ENCODE results near the gene TMEM202. TPM values are rescaled to one million over a fixed set of nuclear protein-coding genes. Genes with fewer than 3 reads are reported as not detected.

Gene TMEM202
- total and polyA plus RNA-seq, 2 of the 4 experiments (the other 2 are of a cell fraction), result not detected

DNA sequence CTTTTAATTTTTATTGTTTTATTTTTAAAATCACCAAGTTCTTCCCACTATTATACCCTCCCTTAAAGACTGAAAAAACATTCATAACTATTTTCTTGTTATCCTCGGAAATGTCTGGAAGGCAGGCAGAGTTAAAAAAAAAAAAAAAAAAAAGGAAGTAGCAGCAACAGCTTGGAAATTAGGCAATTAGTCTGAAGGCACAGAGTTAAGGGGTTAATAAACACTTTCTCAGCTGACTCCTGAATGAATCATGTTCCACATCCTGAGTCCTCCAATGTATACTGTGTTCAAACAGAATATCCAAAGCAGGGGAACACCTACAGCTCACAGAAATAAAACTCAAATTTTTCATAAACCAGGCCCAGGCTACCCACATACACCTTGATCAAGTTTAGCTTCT is 28.1 kb upstream of the TMEM202 start:
- no peak overlapping the region for H3K4me2 ChIP-seq (ENCODE audit: low read depth, low read length)
- TF ChIP-seq BHLHE40 (IDR thresholded peaks at IDR 0.05; ENCODE audit: low read depth, low read length), result no peak
- no peak for TF ChIP-seq MAFK (IDR thresholded peaks at IDR 0.05; ENCODE audit: low read depth, low read length)
- no peak for TF ChIP-seq FOS (IDR thresholded peaks at IDR 0.05; ENCODE audit: low read depth, low read length)
- TF ChIP-seq RFX5 (IDR thresholded peaks at IDR 0.05; ENCODE audit: low read depth, low read length), result no peak
- TF ChIP-seq, protein P1, sequence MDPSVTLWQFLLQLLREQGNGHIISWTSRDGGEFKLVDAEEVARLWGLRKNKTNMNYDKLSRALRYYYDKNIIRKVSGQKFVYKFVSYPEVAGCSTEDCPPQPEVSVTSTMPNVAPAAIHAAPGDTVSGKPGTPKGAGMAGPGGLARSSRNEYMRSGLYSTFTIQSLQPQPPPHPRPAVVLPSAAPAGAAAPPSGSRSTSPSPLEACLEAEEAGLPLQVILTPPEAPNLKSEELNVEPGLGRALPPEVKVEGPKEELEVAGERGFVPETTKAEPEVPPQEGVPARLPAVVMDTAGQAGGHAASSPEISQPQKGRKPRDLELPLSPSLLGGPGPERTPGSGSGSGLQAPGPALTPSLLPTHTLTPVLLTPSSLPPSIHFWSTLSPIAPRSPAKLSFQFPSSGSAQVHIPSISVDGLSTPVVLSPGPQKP (IDR thresholded peaks at IDR 0.05; ENCODE audit: borderline replicate concordance, low read depth, low read length), result no peak
- TF ChIP-seq NFE2L2 (IDR thresholded peaks at IDR 0.05; ENCODE audit: low read depth, low read length), result no peak
- no peak for TF ChIP-seq SMC3 (IDR thresholded peaks at IDR 0.05; ENCODE audit: low read depth, low read length)
- TF ChIP-seq, protein P2, sequence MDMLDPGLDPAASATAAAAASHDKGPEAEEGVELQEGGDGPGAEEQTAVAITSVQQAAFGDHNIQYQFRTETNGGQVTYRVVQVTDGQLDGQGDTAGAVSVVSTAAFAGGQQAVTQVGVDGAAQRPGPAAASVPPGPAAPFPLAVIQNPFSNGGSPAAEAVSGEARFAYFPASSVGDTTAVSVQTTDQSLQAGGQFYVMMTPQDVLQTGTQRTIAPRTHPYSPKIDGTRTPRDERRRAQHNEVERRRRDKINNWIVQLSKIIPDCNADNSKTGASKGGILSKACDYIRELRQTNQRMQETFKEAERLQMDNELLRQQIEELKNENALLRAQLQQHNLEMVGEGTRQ (IDR thresholded peaks at IDR 0.05; ENCODE audit: low read depth, low read length), result no peak
- TF ChIP-seq CEBPB (IDR thresholded peaks at IDR 0.05; ENCODE audit: low read depth, low read length), result no peak
- TF ChIP-seq, protein P3, sequence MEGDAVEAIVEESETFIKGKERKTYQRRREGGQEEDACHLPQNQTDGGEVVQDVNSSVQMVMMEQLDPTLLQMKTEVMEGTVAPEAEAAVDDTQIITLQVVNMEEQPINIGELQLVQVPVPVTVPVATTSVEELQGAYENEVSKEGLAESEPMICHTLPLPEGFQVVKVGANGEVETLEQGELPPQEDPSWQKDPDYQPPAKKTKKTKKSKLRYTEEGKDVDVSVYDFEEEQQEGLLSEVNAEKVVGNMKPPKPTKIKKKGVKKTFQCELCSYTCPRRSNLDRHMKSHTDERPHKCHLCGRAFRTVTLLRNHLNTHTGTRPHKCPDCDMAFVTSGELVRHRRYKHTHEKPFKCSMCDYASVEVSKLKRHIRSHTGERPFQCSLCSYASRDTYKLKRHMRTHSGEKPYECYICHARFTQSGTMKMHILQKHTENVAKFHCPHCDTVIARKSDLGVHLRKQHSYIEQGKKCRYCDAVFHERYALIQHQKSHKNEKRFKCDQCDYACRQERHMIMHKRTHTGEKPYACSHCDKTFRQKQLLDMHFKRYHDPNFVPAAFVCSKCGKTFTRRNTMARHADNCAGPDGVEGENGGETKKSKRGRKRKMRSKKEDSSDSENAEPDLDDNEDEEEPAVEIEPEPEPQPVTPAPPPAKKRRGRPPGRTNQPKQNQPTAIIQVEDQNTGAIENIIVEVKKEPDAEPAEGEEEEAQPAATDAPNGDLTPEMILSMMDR (conservative IDR thresholded peaks at IDR 0.05; ENCODE audit: low read depth, low read length), result no peak
- no peak for TF ChIP-seq MAZ (IDR thresholded peaks at IDR 0.05; ENCODE audit: borderline replicate concordance, low read depth, low read length)
- no peak for TF ChIP-seq CHD1 (IDR thresholded peaks at IDR 0.05; ENCODE audit: low read depth, low read length)
- TF ChIP-seq MXI1 (IDR thresholded peaks at IDR 0.05; ENCODE audit: borderline replicate concordance, low read depth, low read length), result no peak
- no peak for TF ChIP-seq RAD21 (IDR thresholded peaks at IDR 0.05; ENCODE audit: low read length)
- TF ChIP-seq POLR2A (IDR thresholded peaks at IDR 0.05; ENCODE audit: low read depth, low read length), result no peak
- TF ChIP-seq RCOR1 (IDR thresholded peaks at IDR 0.05; ENCODE audit: insufficient replicate concordance, low read length), result no peak
- no peak overlapping the region for H3K27ac ChIP-seq (ENCODE audit: insufficient read depth, low read length)
- H2AFZ ChIP-seq (replicated peaks; ENCODE audit: low read length, poor library complexity), result no peak overlapping the region
- 0 out of 2 replicates have a peak, but pooled peaks have one; percentile 44 for ATAC-seq (ENCODE audit: low read depth)
- no peak overlapping the region for H2AK9ac ChIP-seq (replicated peaks; ENCODE audit: low read depth, low read length, poor library complexity)
- no peak overlapping the region for H3K4ac ChIP-seq (ENCODE audit: low read depth, low read length)
- no peaks in the 10 kb centered on the region for H3K27me3 ChIP-seq (ENCODE audit: control insufficient read depth, insufficient read depth, low read length)
- CTCF ChIA-PET, result interaction anchor here (0.6 to 0.7 kb wide), 2 partner anchors 16 to 21 kb away, joined by 3 to 4 read pairs; no protein-coding TSS in a partner anchor
- no peak overlapping the region for H3K18ac ChIP-seq (ENCODE audit: low read depth, low read length)
- no peak overlapping the region for H3K4me3 ChIP-seq (ENCODE audit: insufficient read depth, low read depth, low read length)
- dilution Hi-C loops (cut with HindIII; ENCODE audit: low sequenced_read_pairs, unreplicated experiment) (no loop called here), in situ Hi-C loops (cut with MboI; ENCODE audit: low sequenced_read_pairs) (no loop called here), intact Hi-C loops (cut with micrococcal nuclease) (no loop called here)
- H3K9me3 ChIP-seq (ENCODE audit: control insufficient read depth, insufficient read depth, low read length), result no peaks in the 10 kb centered on the region
- H3K14ac ChIP-seq (replicated peaks; ENCODE audit: low read depth, low read length), result no peak overlapping the region
- peaks cover 31 to 68% of the 10 kb centered on the region in 2 experiments for H3K79me1 ChIP-seq (ENCODE audit: low read depth in 1 of 2, low read length in 2 of 2)
- H3K9ac ChIP-seq (ENCODE audit: low read depth, low read length), result no peak overlapping the region
- no peak overlapping the region for H2BK5ac ChIP-seq (ENCODE audit: low read depth, low read length, poor library complexity, severe bottlenecking)
- no peaks in the 10 kb centered on the region for H3K4me1 ChIP-seq (ENCODE audit: control insufficient read depth, insufficient read depth, low read length)
- H3K36me3 ChIP-seq (ENCODE audit: control insufficient read depth, insufficient read depth, low read length), result peaks cover 3% of the 10 kb centered on the region; the same call in 1 of the 2 replicates
- no peak overlapping the region for H2BK20ac ChIP-seq (ENCODE audit: low read depth, low read length)
- BruUV-seq (replicated peaks), result no TSS peak
- H4K20me1 ChIP-seq (ENCODE audit: insufficient read depth, low read length), result peaks cover 13% of the 10 kb centered on the region; the same call in 1 of the 2 replicates
- WGBS, 2 experiments (ENCODE audit: extremely low coverage in 2 of 2, insufficient read length in 1 of 2), result no CpG with 5 or more reads among the region's 1 CpG
- DNase-seq, result no peak
- no peak overlapping the region for H2BK15ac ChIP-seq (ENCODE audit: low read depth, low read length)
- POLR2A ChIA-PET (ENCODE audit: unreplicated experiment), result no interaction called here
- H3K23ac ChIP-seq (ENCODE audit: low read depth, low read length), result no peak overlapping the region
- no peak overlapping the region for H2AK5ac ChIP-seq (ENCODE audit: low read depth, low read length)
- no peak overlapping the region for H4K91ac ChIP-seq (ENCODE audit: insufficient read depth, low read depth, low read length)
- no peak overlapping the region for H4K5ac ChIP-seq (ENCODE audit: low read depth, low read length)
- H4K8ac ChIP-seq (ENCODE audit: low read depth in 2 of 2, low read length in 2 of 2), result no peak overlapping the region
- peaks cover 6% of the 10 kb centered on the region; the same call in 1 of the 2 replicates for H3K9me1 ChIP-seq (ENCODE audit: insufficient read depth, low read length)
- no peak overlapping the region for H3K56ac ChIP-seq (ENCODE audit: extremely low read depth, insufficient read depth, low read length)
- no peak overlapping the region for H2BK120ac ChIP-seq (ENCODE audit: low read depth, low read length)
